ENCODE results near the gene NUMA1. TPM values are rescaled to one million over a fixed set of nuclear protein-coding genes. Genes with fewer than 3 reads are reported as not detected.

The NUMA1 gene
- total and polyA plus RNA-seq, 2 of the 13 experiments (the other 11 are each of a cell fraction or from before 2014, with no cell fraction given), result 57.3 to 60.2 TPM

GRCh38 chr11:71999798-72000197 lies 80.5 kb downstream of the NUMA1 start:
- no TSS peak for BruUV-seq (replicated peaks)
- POLR2A ChIA-PET, result no interaction called here

GRCh38 chr11:71999362-71999761 lies 81.0 kb downstream of the NUMA1 start:
- Histone ChIP-seq H3K4me1 (ENCODE audit: insufficient read depth, low read length) (no peaks in the 10 kb centered on the region), H4K20me1 (ENCODE audit: insufficient read depth, low read length) (no peaks in the 10 kb centered on the region), H3K27me3 (ENCODE audit: control insufficient read depth in 1 of 2, insufficient read depth in 2 of 2, low read length in 2 of 2) (no peaks in the 10 kb centered on the region), H3K9ac (ENCODE audit: insufficient read depth, low read depth, low read length) (no peak overlapping the region), H3K9me3 (ENCODE audit: low read length) (no peaks in the 10 kb centered on the region), H2AFZ (ENCODE audit: low read length) (no peak overlapping the region), H3K36me3 (replicated peaks in 1 of 2; ENCODE audit: control insufficient read depth in 1 of 2, insufficient read depth in 2 of 2, low read length in 2 of 2) (peaks cover 19 to 59% of the 10 kb centered on the region in 2 experiments), H3K4me2 (ENCODE audit: low read depth, low read length) (no peak overlapping the region), H3K4me3 (replicated peaks in 1 of 3; ENCODE audit: insufficient read depth in 1 of 3, low read depth in 2 of 3, low read length in 3 of 3) (no peak overlapping the region), H3K79me2 (ENCODE audit: insufficient read depth, low read length) (no peaks in the 10 kb centered on the region), H3K27ac (ENCODE audit: extremely low read length, insufficient read depth, low read length) (no peak overlapping the region)
- ChIA-PET CTCF (ENCODE audit: low intra/inter-chr PET ratio, low total read pairs) (no interaction called here), POLR2A (no interaction called here)
- 100% methylated on average over 2 of the region's 2 CpGs for WGBS (ENCODE audit: low lambda C conversion rate)
- no TSS peak for BruUV-seq (replicated peaks)
- in situ Hi-C loops (cut with HindIII; ENCODE audit: extremely low pct_ligation_motif_present, low pct_unique_long_range_greater_than_20kb) (no loop called here), intact Hi-C loops (cut with micrococcal nuclease; ENCODE audit: unreplicated experiment) (no loop called here)
- no peak for FAIRE-seq
- no peak for ATAC-seq
- no peak for DNase-seq (ENCODE audit: low spot score)
- TF ChIP-seq ZNF580 (CRISPR knock-in tag; IDR thresholded peaks at IDR 0.05; ENCODE audit: borderline replicate concordance, low read depth) (no peak), SPEN (CRISPR knock-in tag; IDR thresholded peaks at IDR 0.05; ENCODE audit: low read depth) (no peak), ZNF687 (CRISPR knock-in tag; IDR thresholded peaks at IDR 0.05) (no peak), ZBTB20 (CRISPR knock-in tag; IDR thresholded peaks at IDR 0.05; ENCODE audit: borderline replicate concordance, low read depth) (no peak), SP1 (IDR thresholded peaks at IDR 0.05) (no peak), SP1 (CRISPR knock-in tag; IDR thresholded peaks at IDR 0.05) (no peak), ZNF496 (CRISPR knock-in tag; IDR thresholded peaks at IDR 0.05; ENCODE audit: insufficient replicate concordance) (no peak), ZNF124 (CRISPR knock-in tag; IDR thresholded peaks at IDR 0.05) (no peak), HMG20B (CRISPR knock-in tag; conservative IDR thresholded peaks at IDR 0.05) (no peak), SNAI1 (CRISPR knock-in tag; IDR thresholded peaks at IDR 0.05; ENCODE audit: borderline replicate concordance) (no peak), ZNF382 (CRISPR knock-in tag; IDR thresholded peaks at IDR 0.05; ENCODE audit: borderline replicate concordance) (no peak), SRSF4 (IDR thresholded peaks at IDR 0.05; ENCODE audit: low read depth, low read length, poor library complexity, severe bottlenecking) (no peak), SMAD1 (CRISPR knock-in tag; IDR thresholded peaks at IDR 0.05; ENCODE audit: borderline replicate concordance, low read depth) (no peak)

More at GRCh38 chr11:71999798-72000197, 80.5 kb downstream of the NUMA1 start:
- no peak overlapping the region for H3K27ac ChIP-seq (ENCODE audit: extremely low read length, insufficient read depth, low read length)
- H3K4me1 ChIP-seq (ENCODE audit: insufficient read depth, low read length), result no peaks in the 10 kb centered on the region
- no peaks in the 10 kb centered on the region for H3K79me2 ChIP-seq (ENCODE audit: insufficient read depth, low read length)
- H2AFZ ChIP-seq (ENCODE audit: low read length), result no peak overlapping the region
- no peak for TF ChIP-seq ZNF691 (CRISPR knock-in tag; IDR thresholded peaks at IDR 0.05; ENCODE audit: borderline replicate concordance, low read depth)
- peaks cover 23 to 64% of the 10 kb centered on the region in 2 experiments for H3K36me3 ChIP-seq (replicated peaks in 1 of 2; ENCODE audit: control insufficient read depth in 1 of 2, insufficient read depth in 2 of 2, low read length in 2 of 2)
- no peak overlapping the region for H3K9ac ChIP-seq (ENCODE audit: insufficient read depth, low read depth, low read length)
- FAIRE-seq, result no peak
- no peak overlapping the region for H3K4me3 ChIP-seq (replicated peaks in 1 of 3; ENCODE audit: insufficient read depth in 1 of 3, low read depth in 2 of 3, low read length in 3 of 3)
- no peak for ATAC-seq
- no peak overlapping the region for H3K4me2 ChIP-seq (ENCODE audit: low read depth, low read length)
- intact Hi-C loops (cut with micrococcal nuclease; ENCODE audit: unreplicated experiment), result no loop called here
- CTCF ChIA-PET (ENCODE audit: low intra/inter-chr PET ratio, low total read pairs), result no interaction called here
- no peak for DNase-seq (ENCODE audit: low spot score)
- 93% methylated on average over 7 of the region's 8 CpGs for WGBS (ENCODE audit: low lambda C conversion rate)
- in situ Hi-C loops (cut with HindIII; ENCODE audit: extremely low pct_ligation_motif_present, low pct_unique_long_range_greater_than_20kb), result no loop called here
- no peaks in the 10 kb centered on the region for H3K9me3 ChIP-seq (ENCODE audit: low read length)
- no peaks in the 10 kb centered on the region for H4K20me1 ChIP-seq (ENCODE audit: insufficient read depth, low read length)
- H3K27me3 ChIP-seq (ENCODE audit: control insufficient read depth in 1 of 2, insufficient read depth in 2 of 2, low read length in 2 of 2), result no peaks in the 10 kb centered on the region
